ENCODE data around the gene PKNOX1.
"Not testable (repeated sequence)": the region's sequence is repeated elsewhere in the genome, so short reads cannot be mapped to it uniquely, and the experiment has no call there.

PKNOX1 gene

DNA sequence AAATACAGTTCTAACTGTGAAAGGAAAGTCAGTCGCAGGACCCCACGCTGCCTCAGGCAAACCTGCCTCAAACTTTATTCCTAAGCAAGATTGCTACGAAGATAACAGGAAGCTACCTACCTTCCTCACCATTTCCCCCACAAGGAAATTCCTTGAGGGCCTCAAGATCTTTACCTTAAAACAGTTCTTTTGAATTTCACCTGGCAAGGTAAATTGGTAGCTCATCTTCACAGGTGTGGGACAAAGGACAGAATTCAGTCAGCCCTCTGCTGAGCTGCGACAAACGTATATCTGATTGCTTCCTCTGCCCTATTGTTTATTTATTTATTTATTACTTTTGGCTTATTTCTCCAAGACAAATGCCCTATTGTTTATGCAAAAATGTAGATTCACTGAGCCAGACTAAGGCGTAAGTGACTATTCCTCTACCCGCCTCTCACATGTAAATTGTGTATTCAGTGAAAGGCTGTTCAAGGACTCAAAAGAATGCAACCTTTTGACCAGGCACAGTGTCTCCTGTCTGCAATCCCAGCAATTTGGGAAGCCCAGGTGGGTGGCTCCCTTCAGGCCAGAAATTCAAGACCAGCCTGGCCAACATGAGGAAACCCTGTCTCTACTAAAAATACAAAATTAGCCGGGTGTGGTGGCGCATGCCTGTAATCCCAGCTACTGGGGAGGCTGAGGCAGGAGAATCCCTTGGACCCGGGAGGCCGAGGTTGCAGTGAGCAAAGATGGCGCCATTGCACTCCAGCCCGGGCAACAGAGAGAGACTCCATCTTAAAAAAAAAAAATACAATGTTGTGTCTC is 17.3 kb upstream of the PKNOX1 start:
- DNase-seq (ENCODE audit: low spot score), result no peak

DNA sequence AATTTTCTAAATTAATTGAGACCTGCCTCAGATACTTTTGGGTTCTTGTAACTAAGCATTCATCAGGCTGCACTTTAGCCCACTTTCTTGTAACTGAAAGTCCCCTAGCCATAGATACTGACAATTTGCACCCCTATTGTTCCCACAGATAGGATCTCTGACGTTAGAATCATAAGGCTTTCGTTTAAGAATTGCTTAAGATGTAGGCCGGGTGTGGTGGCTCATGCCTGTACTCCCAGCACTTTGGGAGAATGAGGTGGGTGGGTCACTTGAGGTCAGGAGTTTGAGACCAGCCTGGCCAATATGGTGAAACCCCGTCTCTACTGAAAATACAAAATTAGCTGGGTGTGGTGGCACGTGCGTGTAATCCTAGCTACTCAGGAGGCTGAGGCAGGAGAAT is 16.2 kb upstream of the PKNOX1 start:
- DNase-seq (ENCODE audit: low spot score), result not testable (repeated sequence)

DNA sequence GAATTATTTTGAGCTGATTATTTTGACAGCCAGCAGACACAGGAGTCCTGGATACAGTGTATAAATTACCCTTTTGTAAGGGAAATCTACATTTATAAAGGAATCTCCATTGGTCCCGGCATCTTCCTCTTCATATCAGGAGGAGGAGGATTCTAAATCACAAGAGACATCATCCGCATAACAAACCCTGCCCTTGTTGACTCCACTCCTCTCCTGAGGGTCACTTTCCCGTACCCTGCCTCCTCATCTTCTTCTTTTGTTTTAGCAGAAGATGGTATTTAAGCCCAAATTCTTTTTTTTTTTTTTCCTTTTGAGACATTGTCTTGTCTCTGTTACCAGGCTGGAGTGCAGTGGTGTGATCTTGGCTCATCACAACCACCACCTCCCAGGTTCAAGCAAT is 14.6 kb upstream of the PKNOX1 start:
- no peak for DNase-seq (ENCODE audit: low spot score)

DNA sequence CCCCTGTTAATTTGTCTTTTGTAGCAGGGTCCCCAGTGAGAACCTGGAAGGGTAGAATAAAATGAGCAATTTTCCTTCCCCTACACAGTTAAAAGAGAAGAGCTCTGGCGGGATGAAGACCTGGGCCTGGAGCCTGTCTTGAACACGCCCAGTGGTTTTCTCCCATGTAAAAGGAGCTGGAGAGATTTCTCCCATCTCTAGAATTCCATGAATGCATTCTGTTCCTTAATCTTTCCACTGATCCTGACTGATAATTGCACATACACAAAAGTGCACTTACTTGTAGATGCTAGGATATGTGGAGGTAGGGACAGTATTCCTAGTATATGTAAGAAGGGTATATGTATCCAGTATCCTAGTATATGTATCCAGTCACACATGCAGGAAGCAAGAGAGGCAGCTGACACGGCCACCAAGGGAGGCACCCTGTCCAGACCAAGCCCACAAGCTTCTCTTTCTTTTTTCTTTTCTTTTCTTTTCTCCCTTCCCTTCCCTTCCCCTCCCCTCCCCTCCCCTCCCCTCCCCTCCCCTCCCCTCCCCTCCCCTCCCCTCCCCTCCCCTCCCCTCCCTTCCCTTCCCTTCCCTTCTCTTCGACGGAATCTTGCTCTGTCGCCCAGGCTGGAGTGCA is 11.9 kb upstream of the PKNOX1 start:
- no peak for DNase-seq (ENCODE audit: low spot score)

DNA sequence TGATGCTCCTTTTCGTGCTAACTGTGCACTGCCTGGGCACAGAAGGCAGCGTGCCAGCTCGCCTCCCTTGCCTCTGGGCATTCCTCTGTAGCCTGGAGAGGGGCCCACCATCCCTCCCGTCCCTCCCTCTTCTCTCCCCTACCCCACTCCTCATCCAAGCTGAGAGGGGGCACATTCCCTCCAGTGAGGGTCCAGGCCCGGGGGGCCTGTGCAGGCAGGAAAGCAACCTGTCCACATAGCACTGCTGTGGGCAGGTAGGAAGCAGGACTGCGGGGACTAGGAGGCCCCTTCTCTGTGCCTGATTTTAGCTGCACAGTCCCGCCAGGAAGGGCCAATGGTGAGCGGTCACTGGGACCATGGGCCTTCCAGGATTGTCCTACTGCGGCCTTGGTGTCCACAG is 10.3 kb upstream of the PKNOX1 start:
- no peak for DNase-seq (ENCODE audit: low spot score)

DNA sequence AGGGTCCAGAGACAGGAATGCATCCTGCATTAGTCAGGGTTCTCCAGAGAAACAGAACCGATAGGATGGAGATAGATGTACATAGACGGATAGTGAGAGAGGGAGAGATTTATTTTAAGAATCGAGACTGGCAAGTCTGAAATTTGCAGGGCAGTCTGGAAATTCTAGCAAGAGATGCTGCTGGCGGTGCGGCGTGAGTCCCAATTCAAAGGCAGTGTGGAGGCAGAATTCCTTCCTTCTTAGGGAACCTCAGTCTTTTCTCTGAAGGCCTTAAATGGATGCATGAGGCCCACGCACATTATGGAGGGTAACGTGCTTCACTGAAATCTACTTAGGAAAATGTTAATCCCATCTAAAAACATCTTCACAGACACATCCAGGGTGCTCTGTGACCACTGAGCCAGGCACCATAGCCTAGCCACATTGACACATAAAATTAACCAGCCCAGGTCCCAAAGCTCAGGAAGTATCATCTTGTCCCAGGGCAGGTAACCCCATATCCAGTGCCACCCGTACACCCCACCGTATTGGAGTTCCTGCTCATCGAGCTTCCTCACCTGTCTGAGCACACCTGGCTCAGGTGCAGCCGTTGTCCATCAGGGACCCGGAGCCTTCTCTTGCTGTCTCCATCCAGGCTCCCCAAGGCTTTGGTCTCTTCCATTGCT is 9.7 kb upstream of the PKNOX1 start:
- no peak for DNase-seq (ENCODE audit: low spot score)

DNA sequence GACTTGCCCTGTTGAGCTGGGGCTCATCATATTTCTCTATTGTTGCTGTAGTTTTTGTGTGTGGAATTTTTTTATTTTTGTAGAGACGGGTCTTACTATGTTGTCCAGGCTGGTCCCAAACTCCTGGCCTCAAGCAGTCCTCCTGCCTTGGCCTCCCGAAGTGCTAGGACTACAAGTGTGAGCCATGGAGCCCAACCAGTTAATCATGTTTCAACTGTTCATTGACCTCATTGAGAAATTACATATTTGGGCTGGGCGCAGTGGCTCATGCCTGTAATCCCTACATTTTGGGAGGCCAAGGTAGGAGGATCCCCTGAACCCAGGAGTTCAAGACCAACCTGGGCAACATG is 9.2 kb upstream of the PKNOX1 start:
- DNase-seq (ENCODE audit: low spot score), result no peak

DNA sequence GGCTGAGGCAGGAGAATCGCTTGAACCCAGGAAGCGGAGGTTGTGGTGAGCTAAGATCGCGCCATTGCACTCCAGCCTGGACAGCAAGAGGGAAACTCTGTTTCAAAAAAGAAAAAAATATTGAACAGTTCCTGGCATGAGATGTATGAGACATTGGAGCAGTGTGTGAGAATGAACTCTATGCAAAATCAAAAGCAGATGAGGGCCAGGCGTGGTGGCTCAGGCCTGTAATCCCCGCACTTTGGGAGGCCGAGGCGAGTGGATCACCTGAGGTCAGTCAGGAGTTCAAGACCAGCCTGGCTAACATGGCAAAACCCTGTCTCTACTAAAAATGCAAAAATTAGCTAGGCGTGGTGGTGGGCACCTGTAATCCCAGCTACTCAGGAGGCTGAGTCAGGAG is 6.7 kb upstream of the PKNOX1 start:
- not testable (repeated sequence) for DNase-seq (ENCODE audit: low spot score)

DNA sequence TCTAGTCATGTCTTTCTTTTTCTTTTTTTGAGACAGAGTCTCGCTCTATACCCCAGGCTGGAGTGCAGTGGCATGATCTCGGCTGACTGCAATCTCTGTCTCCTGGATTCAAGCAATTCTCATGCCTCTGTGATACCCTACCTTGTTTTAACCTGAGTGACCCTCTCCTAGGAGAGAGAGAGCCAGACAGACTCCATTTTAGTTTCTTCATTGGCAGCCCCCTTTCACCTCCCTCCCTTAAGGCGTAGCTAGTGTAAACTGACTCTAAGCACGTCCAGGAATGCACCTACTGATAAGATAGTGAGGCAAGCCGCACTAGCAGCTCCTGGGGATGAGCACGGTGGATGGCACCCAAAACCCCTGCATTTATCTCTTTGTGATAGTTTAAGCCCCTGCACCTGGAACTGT is 5.2 kb upstream of the PKNOX1 start:
- no peak for DNase-seq (ENCODE audit: low spot score)

DNA sequence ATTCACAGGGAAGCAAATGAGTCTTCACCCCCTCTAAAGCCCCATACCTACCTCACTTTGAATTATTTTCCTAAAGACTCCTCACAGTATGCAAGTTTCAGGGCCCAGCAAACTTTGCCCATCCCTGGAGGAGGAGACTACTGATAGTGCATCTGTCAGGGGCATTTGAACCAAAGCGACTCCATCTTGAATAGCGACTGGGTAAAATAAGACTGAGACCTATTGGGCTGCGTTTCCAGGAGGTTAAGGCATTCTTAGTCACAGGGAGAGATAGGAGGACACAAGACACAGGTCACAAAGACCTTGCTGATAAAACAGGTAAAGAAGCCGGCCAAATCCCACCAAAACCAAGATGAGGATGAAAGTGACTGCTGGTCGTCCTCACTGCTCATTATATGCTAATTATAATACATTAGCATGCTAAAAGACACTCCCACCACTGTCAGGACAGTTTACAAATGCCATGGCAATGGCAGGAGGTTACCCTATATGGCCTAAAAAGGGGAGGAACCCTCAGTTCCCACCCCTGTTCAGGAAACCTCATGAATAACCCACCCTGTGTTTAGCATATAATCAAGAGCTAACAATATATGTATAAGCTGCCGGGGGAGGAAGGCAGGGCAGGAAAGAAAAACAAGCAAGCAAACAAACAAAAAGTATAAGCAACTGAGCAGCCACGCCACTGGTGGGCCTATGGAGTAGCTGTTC is 3.3 kb upstream of the PKNOX1 start:
- peak; percentile 78 for DNase-seq (ENCODE audit: low spot score)

DNA sequence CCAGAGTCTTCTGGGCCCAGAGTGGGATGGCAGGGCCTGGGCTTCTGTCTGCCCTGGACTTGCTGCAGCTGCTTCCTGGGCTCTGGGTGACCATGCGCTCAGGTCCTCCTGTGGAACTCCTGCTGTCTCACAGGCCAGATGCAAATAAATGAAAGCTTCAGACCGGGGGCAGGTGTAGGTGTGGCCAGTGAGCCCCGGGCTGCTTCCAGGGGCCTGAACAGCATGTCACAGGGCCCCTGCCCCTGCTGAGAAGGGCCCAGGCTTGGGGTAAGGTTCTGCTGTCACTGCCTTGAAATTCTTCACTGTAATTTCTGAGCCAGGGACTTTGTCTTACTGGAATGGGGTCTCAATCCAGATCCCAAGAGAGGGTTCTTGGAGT is 2.5 kb upstream of the PKNOX1 start:
- no peak for DNase-seq (ENCODE audit: low spot score)

DNA sequence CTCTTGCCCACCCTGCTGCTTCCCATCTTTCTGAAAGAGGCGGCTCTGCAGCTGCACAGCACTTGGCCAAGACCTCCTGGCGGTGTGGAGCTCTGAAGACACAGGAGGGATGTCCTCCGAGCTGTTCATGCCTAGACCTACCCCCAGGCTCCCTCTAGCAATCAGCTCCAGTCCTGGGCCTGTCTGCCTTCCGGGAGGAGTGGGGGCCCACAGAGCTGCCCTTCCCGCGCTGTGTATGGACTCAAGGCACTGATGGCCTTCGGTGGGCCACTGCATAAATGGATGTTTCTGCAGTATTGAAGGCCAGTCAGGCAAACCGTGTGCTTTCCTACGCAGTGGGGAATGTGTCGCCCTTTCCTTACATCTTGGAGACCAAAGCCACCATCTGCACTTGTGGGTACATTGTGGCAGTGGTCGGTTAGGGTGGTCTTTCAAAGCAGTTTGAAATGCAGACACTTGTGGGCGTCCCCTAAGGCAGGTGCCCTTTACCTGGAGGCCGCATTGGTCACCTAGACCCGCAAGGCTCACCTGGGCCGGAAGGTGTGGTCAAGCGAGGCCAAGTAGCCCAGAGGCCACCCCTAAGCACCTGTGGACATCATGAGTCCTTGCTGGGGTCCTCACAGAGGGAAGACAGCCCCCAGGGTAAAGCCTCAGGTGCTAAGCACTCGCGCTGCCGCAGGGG is 912 bp upstream of the PKNOX1 start:
- DNase-seq (ENCODE audit: low spot score), result no peak

DNA sequence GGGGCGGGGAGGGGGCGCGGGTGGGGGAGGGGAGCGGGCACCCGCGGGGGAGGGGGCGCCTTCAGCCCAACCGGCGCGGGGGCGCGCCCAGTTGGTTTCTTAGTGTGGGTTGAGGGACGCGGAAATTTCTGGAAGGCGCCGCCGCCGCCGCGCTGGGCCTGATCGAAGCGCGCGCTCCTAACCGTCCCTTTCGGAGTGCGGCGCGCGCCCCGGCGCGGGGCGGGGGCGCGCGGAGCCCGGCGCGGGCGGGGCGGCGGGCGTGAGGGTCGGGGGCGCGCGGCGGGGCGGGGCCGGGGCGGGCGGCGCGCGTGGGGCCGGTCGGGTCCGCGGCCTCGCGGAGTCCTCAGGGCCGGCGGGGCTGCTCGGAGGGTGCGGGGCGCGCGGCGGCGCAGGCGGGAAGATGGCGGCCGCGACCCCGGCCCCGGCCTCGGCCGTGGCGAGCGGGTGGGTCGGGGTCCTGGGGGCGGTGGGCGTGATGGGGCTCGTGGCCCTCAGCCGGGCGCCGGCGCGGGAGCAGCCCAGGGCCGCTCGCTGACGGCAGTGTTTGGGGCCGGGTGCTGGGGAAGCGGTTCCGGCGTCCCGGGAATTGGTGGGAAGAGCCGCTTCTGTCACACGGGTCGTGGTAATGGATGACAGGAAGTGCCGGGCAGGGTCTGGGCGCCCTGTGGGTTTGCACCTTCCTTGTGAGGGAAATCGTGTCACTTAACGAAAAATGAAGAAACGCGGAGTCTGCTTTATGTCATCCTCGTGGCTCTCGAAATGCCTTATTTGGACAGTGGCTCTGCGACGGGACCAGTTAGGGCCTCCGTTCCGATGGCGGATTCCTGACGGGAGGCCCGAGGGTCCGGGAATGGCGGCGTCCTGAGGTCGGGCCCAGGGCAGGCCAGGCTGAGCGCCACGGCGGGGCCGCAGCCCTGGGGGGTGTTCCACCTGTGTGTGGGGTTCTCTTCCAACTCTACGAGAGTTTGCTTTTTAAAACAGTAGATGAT is 764 bp downstream of the PKNOX1 start:
- peak; percentile 57 for DNase-seq (ENCODE audit: low spot score)

DNA sequence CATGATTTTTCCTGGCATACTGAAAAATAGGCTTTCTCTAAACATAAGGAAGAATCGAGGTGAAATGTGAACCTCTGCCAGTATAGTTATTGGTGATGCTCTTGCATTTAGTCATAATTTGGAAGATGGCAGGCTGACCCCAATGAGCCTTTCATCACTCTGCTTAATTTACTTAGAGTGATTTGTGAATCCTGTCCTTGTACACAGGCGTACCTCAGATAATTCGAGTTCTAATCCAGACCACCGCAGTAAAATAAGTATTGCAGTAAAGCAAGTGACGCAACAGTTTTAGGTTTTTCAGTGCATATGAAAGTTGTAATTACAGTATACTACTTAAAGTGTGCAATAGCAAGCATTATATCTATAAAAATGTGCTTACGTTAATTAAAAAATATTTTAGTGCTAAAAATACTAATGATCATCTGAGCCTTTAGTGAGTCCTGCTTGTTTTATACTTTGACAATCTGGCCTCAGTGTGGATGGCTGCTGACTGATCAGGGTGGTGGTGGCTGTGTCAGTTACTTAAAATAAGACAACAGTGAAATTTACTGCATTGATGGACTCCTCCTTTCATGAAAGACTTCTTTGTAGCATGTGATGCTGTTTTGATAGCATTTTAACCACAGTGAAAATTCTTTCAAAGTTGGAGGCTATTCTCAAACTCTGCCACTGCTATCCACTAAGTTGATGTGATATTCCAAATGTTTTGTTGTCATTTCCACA is 1.7 kb downstream of the PKNOX1 start:
- peak; percentile 39 for DNase-seq (ENCODE audit: low spot score)

DNA sequence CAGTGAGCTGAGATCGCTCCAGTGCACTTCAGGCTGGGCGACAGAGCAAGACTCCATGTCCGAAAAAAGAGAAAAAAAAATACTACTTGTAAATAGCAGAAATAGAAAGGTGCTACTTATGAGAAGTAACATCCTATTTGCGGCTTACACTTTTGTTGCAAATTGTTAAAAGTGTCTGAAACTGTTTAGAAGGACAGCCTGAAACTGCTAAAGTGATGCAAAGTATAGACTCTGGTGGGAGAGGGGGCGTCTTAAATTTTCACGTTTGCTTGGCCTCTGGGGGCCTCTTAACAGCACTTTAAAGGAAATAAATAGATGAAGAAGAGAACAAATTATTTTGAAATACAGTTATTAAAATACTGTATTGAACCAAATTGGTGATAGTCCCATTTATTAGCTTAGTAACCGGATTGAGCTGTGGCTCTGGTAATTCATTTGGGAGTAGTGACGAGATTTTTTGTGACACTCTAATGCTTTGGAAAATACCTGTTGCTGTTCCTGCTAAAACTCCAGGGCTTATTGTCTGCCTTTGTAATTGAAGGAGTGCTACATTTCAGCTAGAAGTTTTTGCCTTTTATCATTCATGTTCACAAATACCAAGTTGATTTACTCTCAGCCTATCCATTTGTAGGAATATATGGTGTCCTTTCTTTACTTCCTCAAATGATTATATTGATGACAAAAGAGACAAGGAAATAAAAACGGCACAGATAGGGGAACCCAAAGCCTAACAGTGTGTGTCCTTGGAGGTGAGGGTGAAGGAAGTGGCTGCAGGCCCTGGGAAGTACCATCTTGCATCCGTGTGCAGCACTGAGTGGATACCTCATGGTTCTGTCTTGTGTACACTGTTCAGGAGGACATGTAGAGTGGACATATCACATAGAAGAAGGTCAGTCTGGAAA is 6.2 kb downstream of the PKNOX1 start:
- no peak for DNase-seq (ENCODE audit: low spot score)

DNA sequence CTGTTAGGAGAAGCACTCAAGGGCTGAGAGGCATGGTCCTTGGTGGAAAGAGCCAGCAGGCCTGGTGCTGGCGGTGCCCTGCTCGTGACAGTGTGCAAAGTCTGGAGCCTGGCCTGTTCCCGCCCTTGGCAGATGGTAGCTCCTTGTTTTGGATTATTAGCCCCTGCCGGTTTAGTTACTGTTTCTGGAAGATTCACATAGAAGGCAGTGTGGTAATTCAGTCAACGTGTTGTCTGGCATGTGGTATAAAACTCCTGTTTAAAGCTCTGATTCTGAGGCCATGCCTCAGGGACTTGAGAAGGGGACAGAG is 6.8 kb downstream of the PKNOX1 start:
- DNase-seq (ENCODE audit: low spot score), result no peak

DNA sequence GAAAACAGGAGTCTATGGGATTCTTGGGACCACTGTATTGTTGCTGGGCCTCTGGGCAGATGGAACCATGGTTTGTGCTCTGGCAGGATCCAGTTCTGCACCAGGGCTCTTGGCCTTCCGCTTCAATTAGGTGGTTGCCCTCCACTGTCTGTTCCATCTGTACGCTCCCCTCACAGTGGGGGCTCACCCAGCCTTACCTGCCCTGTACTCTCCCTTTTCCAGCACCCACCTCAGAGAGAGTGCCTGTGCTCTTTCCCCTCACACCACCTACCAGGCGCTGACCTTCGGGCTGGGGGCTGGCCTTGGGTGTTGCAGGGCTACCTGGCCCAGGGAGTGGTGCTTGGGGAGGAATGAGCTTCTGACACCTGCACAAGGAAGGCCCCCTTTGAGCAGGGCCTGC is 7.5 kb downstream of the PKNOX1 start:
- DNase-seq (ENCODE audit: low spot score), result no peak

DNA sequence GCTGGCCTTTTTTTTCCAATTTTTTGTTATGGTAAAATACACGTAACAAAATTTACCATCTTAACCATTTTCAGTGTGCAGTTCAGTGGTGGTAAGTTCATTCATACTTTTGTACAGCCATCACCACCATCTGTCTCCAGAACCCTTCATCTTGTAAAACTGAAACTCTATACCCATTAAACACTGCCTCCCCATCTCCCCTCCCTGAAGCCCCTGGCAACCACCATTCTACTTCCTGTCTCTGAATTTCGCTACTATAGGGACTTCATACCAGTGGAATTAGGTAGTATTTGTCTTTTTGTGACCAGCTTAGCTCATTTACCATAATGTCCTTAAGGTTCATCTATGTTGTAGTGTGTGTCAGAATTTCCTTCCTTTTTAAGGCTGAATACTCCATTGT is 8.7 kb downstream of the PKNOX1 start:
- no peak for DNase-seq (ENCODE audit: low spot score)

DNA sequence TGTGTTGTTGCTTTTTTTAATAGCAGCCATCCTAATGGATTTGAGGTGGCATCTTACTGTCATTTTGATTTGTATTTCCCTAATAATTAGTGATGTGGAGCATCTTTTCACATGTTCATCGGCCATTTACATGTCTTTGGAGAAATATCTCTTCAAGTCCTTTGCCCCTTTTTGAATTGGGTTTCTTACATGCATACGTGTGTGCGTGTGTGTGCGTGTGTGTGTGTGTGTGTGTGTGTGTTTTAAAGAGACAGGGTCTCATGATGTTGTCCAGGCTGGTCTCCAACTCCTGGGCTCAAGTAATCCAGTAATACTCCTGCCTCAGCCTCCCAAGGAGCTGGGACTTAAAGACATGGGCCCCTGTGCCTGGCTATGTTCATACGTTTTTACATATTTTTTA is 9.5 kb downstream of the PKNOX1 start:
- DNase-seq (ENCODE audit: low spot score), result no peak
